HG03442 (cell line): ENCODE data around the gene MARCKS.

ENCODE experiments used
- ATAC-seq: cut with Tn5 transposase; IDR thresholded peaks from one replicate; pipeline ENCODE4 v1.9.1; 2021; ENCODE audit warnings: mild to moderate bottlenecking, moderate library complexity; ENCODE audit not compliant: unreplicated experiment

Gene MARCKS

GRCh38 chr6:113848811-113849210, 8.3 kb upstream of the MARCKS start:
- ATAC-seq: no peak

GRCh38 chr6:113853252-113853651, 3.9 kb upstream of the MARCKS start:
- ATAC-seq: no peak

- peak; percentile 15 for ATAC-seq
Observed at GRCh38 chr6:113854531-113855499, 2.3 kb upstream of the MARCKS start.

- no peak for ATAC-seq
Observed at GRCh38 chr6:113855500-113856374, 1.4 kb upstream of the MARCKS start.

- no peak for ATAC-seq
Observed at GRCh38 chr6:113856375-113856624, 845 bp upstream of the MARCKS start.

- ATAC-seq: no peak
Observed at GRCh38 chr6:113857556-113858479, 673 bp downstream of the MARCKS start.

GRCh38 chr6:113858480-113859348, 1.6 kb downstream of the MARCKS start:
- ATAC-seq: peak; percentile 80

- no peak for ATAC-seq
Observed at GRCh38 chr6:113859349-113860180, 2.4 kb downstream of the MARCKS start.

GRCh38 chr6:113860181-113860955, 3.2 kb downstream of the MARCKS start:
- no peak for ATAC-seq

- no peak for ATAC-seq
Observed at GRCh38 chr6:113862112-113862511, 5.0 kb downstream of the MARCKS start.

- ATAC-seq: no peak
Observed at GRCh38 chr6:113870917-113871316, 13.8 kb downstream of the MARCKS start.

GRCh38 chr6:113871975-113872374, 14.8 kb downstream of the MARCKS start:
- no peak for ATAC-seq

- ATAC-seq: peak; percentile 90
Observed at GRCh38 chr6:113873043-113873667, 16.0 kb downstream of the MARCKS start.

- no peak for ATAC-seq
Observed at GRCh38 chr6:113875470-113875869, 18.3 kb downstream of the MARCKS start.

- ATAC-seq: no peak
Observed at GRCh38 chr6:113876695-113877094, 19.6 kb downstream of the MARCKS start.

GRCh38 chr6:113879186-113880096, 22.3 kb downstream of the MARCKS start:
- peak; percentile 100 for ATAC-seq
